Neural crest cell (in vitro differentiated cells): ENCODE measurements around the gene ATXN7. TPM values are rescaled to one million over a fixed set of nuclear protein-coding genes. Genes with fewer than 3 reads are reported as not detected.

ENCODE experiments used
- DNase-seq: peaks from one replicate; pipeline ENCODE4 v3.0.0; 2021; ENCODE audit warnings: low read depth, mixed read lengths, low spot score
- H3K27ac Mint-ChIP-seq: one replicate; pipeline ENCODE4 v1.8.0; 2021; ENCODE audit warnings: mild to moderate bottlenecking, mixed read lengths; ENCODE audit not compliant: unreplicated experiment
- H3K27me3 Mint-ChIP-seq: 2 replicates; pipeline ENCODE4 v1.8.0; 2021; ENCODE audit warnings: low read depth, mild to moderate bottlenecking, mixed read lengths
- H3K36me3 Mint-ChIP-seq: 2 replicates; pipeline ENCODE4 v1.8.0; 2021; ENCODE audit warnings: low read depth, mild to moderate bottlenecking, mixed read lengths
- H3K4me1 Mint-ChIP-seq: 2 replicates; pipeline ENCODE4 v1.8.0; 2021; ENCODE audit warnings: mixed read lengths
- H3K4me3 Mint-ChIP-seq: one replicate; pipeline ENCODE4 v1.8.0; 2021; ENCODE audit warnings: mild to moderate bottlenecking, mixed read lengths
- H3K9me3 Mint-ChIP-seq: 2 replicates; pipeline ENCODE4 v1.8.0; 2021; ENCODE audit warnings: mixed read lengths
- CTCF ChIP-seq: fragments of 200-600 bp; sonication (generic); conservative IDR thresholded peaks from 2 replicates; pipeline ENCODE4 v1.5.0; 2021; ENCODE audit warnings: antibody characterized with exemption, mild to moderate bottlenecking
- total RNA-seq: library from RNA; stranded (reverse); gene quantifications from 2 replicates; pipeline ENCODE4 v1.2.1, GENCODE V29; 2021

The ATXN7 gene
- total RNA-seq, 1 donor from 2014 or later, result 21.7 TPM

- TF ChIP-seq CTCF, result peak; percentile 94
- Mint-ChIP-seq H3K27me3 (no peaks in the 10 kb centered on the region), H3K9me3 (no peaks in the 10 kb centered on the region), H3K36me3 (peaks cover 21% of the 10 kb centered on the region), H3K27ac (no peak overlapping the region), H3K4me3 (no peak overlapping the region), H3K4me1 (peaks cover 18% of the 10 kb centered on the region)
- peak; percentile 51 for DNase-seq
Observed at GRCh38 chr3:63993653-63994079, 130.0 kb downstream of the ATXN7 start.

- no peaks in the 10 kb centered on the region for H3K27me3 Mint-ChIP-seq
- peaks cover 21% of the 10 kb centered on the region for H3K36me3 Mint-ChIP-seq
- H3K4me1 Mint-ChIP-seq, result peaks cover 29% of the 10 kb centered on the region
- TF ChIP-seq CTCF, result no peak
- H3K27ac Mint-ChIP-seq, result no peak overlapping the region
- DNase-seq, result no peak
- H3K9me3 Mint-ChIP-seq, result no peaks in the 10 kb centered on the region
- no peak overlapping the region for H3K4me3 Mint-ChIP-seq
Observed at GRCh38 chr3:63995086-63995485, 131.4 kb downstream of the ATXN7 start.

GRCh38 chr3:63998852-63999754 is 135.4 kb downstream of the ATXN7 start:
- no peak overlapping the region for H3K27ac Mint-ChIP-seq
- DNase-seq, result no peak

GRCh38 chr3:64000453-64001055 is 136.9 kb downstream of the ATXN7 start:
- no peak overlapping the region for H3K4me3 Mint-ChIP-seq
- H3K4me1 Mint-ChIP-seq, result peaks cover 14% of the 10 kb centered on the region
- peaks cover 11% of the 10 kb centered on the region for H3K36me3 Mint-ChIP-seq
- no peak overlapping the region for H3K27ac Mint-ChIP-seq
- H3K27me3 Mint-ChIP-seq, result no peaks in the 10 kb centered on the region
- no peak for TF ChIP-seq CTCF
- DNase-seq, result no peak
- H3K9me3 Mint-ChIP-seq, result no peaks in the 10 kb centered on the region

More at GRCh38 chr3:63998852-63999754, 135.4 kb downstream of the ATXN7 start:
- peaks cover 14% of the 10 kb centered on the region for H3K4me1 Mint-ChIP-seq
- H3K4me3 Mint-ChIP-seq, result no peak overlapping the region
- H3K9me3 Mint-ChIP-seq, result no peaks in the 10 kb centered on the region
- peaks cover 11% of the 10 kb centered on the region for H3K36me3 Mint-ChIP-seq
- no peaks in the 10 kb centered on the region for H3K27me3 Mint-ChIP-seq
- TF ChIP-seq CTCF, result no peak

- TF ChIP-seq CTCF, result no peak
- peaks cover 14% of the 10 kb centered on the region for H3K4me1 Mint-ChIP-seq
- peaks cover 2% of the 10 kb centered on the region for H3K36me3 Mint-ChIP-seq
- no peak overlapping the region for H3K27ac Mint-ChIP-seq
- DNase-seq, result no peak
- H3K27me3 Mint-ChIP-seq, result no peaks in the 10 kb centered on the region
- no peak overlapping the region for H3K4me3 Mint-ChIP-seq
- H3K9me3 Mint-ChIP-seq, result no peaks in the 10 kb centered on the region
Observed at GRCh38 chr3:64002233-64002632, 138.6 kb downstream of the ATXN7 start.
